GM12801 (cell line): ENCODE data around the gene PIK3R2.

Experiments used
- TF ChIP-seq, protein P1 (sequence below): IDR thresholded peaks from one replicate; pipeline ENCODE4 v1.5.1; 2011; ENCODE audit warnings: control low read depth; ENCODE audit not compliant: insufficient read length; ENCODE audit errors: extremely low read depth

The PIK3R2 gene

DNA sequence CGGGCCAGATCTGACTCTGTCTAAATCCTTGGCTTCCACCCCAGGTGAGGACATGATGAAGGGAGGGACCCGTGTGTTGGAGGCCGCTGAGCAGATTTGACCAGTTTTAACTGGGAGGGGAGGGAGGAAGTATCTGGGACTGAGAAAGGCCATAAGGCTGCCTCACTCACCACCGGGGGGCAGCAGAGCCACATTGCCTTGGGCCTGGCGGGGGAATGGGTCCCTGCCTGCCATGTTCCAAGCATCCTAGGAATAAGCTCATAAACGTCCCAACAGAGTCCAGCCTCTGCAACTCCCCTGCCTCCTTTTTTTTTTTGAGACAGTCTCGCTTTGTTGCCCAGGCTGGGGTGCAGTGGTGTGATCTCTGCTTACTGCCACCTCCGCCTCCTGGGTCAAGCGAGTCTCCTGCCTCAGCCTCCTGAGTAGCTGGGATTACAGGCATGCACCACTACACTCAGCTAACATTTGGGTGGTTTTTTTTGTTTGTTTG is 39.9 kb upstream of the PIK3R2 start:
- TF ChIP-seq, protein P1, sequence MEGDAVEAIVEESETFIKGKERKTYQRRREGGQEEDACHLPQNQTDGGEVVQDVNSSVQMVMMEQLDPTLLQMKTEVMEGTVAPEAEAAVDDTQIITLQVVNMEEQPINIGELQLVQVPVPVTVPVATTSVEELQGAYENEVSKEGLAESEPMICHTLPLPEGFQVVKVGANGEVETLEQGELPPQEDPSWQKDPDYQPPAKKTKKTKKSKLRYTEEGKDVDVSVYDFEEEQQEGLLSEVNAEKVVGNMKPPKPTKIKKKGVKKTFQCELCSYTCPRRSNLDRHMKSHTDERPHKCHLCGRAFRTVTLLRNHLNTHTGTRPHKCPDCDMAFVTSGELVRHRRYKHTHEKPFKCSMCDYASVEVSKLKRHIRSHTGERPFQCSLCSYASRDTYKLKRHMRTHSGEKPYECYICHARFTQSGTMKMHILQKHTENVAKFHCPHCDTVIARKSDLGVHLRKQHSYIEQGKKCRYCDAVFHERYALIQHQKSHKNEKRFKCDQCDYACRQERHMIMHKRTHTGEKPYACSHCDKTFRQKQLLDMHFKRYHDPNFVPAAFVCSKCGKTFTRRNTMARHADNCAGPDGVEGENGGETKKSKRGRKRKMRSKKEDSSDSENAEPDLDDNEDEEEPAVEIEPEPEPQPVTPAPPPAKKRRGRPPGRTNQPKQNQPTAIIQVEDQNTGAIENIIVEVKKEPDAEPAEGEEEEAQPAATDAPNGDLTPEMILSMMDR: no peak

GRCh38 chr19:18113827-18114226 is 39.1 kb upstream of the PIK3R2 start:
- TF ChIP-seq, protein P1: no peak

GRCh38 chr19:18114483-18114882 is 38.5 kb upstream of the PIK3R2 start:
- TF ChIP-seq, protein P1: no peak

GRCh38 chr19:18117364-18117691 is 35.6 kb upstream of the PIK3R2 start:
- TF ChIP-seq, protein P1: no peak

GRCh38 chr19:18117692-18118378 is 35.1 kb upstream of the PIK3R2 start:
- TF ChIP-seq, protein P1: no peak

- TF ChIP-seq, protein P1: no peak
Observed at GRCh38 chr19:18118420-18119012, 34.4 kb upstream of the PIK3R2 start.

DNA sequence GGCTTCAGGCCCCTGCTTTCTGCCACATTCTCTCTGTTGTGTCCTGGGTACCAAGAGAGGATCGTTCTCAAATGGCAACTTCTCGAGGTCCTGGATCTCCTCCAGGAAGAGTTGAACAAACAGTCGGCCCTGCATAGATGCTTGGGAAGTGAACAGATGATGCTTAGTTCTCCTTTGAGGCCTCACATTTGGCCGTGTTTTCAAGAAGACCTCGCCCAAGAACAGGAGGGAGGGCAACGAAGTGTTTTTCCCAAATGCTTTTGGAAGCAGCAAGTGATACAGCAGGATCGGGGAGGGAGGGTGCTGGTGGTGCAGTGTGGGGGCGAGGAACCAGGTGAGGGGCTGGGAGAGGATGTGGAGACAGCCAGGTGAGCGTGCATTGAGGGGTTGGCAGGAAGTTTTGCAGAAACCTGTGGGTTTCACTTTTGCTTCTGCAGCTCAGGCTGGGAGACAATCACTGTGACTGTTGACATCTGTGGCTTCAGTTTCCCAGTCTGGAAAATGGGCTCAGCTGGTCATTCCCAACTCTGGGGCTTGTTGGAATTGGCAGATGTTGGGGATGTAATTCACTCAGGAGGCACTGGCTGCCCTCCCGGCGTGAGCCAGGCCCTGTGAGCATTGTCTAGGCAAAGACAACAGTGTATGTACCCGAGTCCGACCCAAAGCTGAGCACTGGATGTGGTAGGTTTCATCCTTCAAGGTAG is 33.8 kb upstream of the PIK3R2 start:
- TF ChIP-seq, protein P1: no peak
